ENCODE data around the gene TIGD6.
A peak's percentile ranks its signal among the peaks of the same experiment; 100 is the strongest.

Gene TIGD6

GRCh38 chr5:150015415-150015814 lies 15.0 kb upstream of the TIGD6 start:
- no peak for DNase-seq

- DNase-seq, result no peak
Measured at GRCh38 chr5:150014456-150014855, 14.0 kb upstream of the TIGD6 start.

- DNase-seq, result no peak
Measured at GRCh38 chr5:150013931-150014330, 13.5 kb upstream of the TIGD6 start.

- DNase-seq, result no peak
Measured at GRCh38 chr5:150009671-150010387, 9.4 kb upstream of the TIGD6 start.

GRCh38 chr5:150007050-150007449 lies 6.6 kb upstream of the TIGD6 start:
- DNase-seq, result no peak

GRCh38 chr5:150006318-150006717 lies 5.9 kb upstream of the TIGD6 start:
- DNase-seq, result no peak

- DNase-seq, result no peak
Measured at GRCh38 chr5:150001660-150002486, 1.4 kb upstream of the TIGD6 start.

- DNase-seq, result no peak
Measured at GRCh38 chr5:150000990-150001659, 671 bp upstream of the TIGD6 start.

GRCh38 chr5:149999866-150000255 lies 593 bp downstream of the TIGD6 start:
- no peak for DNase-seq

GRCh38 chr5:149999359-149999758 lies 1.1 kb downstream of the TIGD6 start:
- DNase-seq, result no peak

GRCh38 chr5:149998281-149998680 lies 2.2 kb downstream of the TIGD6 start:
- no peak for DNase-seq

GRCh38 chr5:149996205-149996890 lies 4.1 kb downstream of the TIGD6 start:
- no peak for DNase-seq

- DNase-seq, result no peak
Measured at GRCh38 chr5:149995385-149996204, 4.9 kb downstream of the TIGD6 start.

- DNase-seq, result no peak
Measured at GRCh38 chr5:149993471-149993870, 7.0 kb downstream of the TIGD6 start.

GRCh38 chr5:149990518-149991376 lies 9.7 kb downstream of the TIGD6 start:
- peak; percentile 41 for DNase-seq

- DNase-seq, result no peak
Measured at GRCh38 chr5:149988126-149988525, 12.3 kb downstream of the TIGD6 start.

GRCh38 chr5:149982505-149982904 lies 17.9 kb downstream of the TIGD6 start:
- DNase-seq, result no peak

GRCh38 chr5:149981206-149981605 lies 19.2 kb downstream of the TIGD6 start:
- no peak for DNase-seq

GRCh38 chr5:149979896-149980295 lies 20.6 kb downstream of the TIGD6 start:
- no peak for DNase-seq

- no peak for DNase-seq
Measured at GRCh38 chr5:149975409-149975808, 25.0 kb downstream of the TIGD6 start.

All from NCI-H1048 (cell line).